AG20443 (cell line): ENCODE measurements around the gene ACRV1.
A peak's percentile ranks its signal among the peaks of the same experiment; 100 is the strongest.
"Not testable (repeated sequence)": the region's sequence is repeated elsewhere in the genome, so short reads cannot be mapped to it uniquely, and the experiment has no call there.

Experiments
- DNase-seq: peaks from one replicate; pipeline ENCODE4 v3.0.0; 2012; ENCODE audit warnings: low spot score, mixed read lengths

Gene ACRV1

GRCh38 chr11:125680747-125681146, at the start of gene ACRV1:
ACRV1 (minus strand) TSS chr11:125680847; CDS start chr11:125680780, 67 bp downstream.
- no peak for DNase-seq

GRCh38 chr11:125728969-125729368, 48.3 kb upstream of the ACRV1 start:
- no peak for DNase-seq

GRCh38 chr11:125724125-125724524, 43.5 kb upstream of the ACRV1 start:
- peak; percentile 21 for DNase-seq

GRCh38 chr11:125720781-125721180, 40.1 kb upstream of the ACRV1 start:
- no peak for DNase-seq

- DNase-seq: not testable (repeated sequence)
Measured at GRCh38 chr11:125704686-125705085, 24.0 kb upstream of the ACRV1 start.

GRCh38 chr11:125701858-125702621, 21.4 kb upstream of the ACRV1 start:
- DNase-seq: no peak

GRCh38 chr11:125701018-125701610, 20.5 kb upstream of the ACRV1 start:
- no peak for DNase-seq

GRCh38 chr11:125694951-125695350, 14.3 kb upstream of the ACRV1 start:
- no peak for DNase-seq

- no peak for DNase-seq
Measured at GRCh38 chr11:125692887-125693286, 12.2 kb upstream of the ACRV1 start.

GRCh38 chr11:125690006-125690405, 9.4 kb upstream of the ACRV1 start:
- no peak for DNase-seq

GRCh38 chr11:125689274-125689859, 8.7 kb upstream of the ACRV1 start:
- DNase-seq: no peak

GRCh38 chr11:125688632-125689031, 8.0 kb upstream of the ACRV1 start:
- no peak for DNase-seq

- DNase-seq: no peak
Measured at GRCh38 chr11:125688066-125688465, 7.4 kb upstream of the ACRV1 start.

- DNase-seq: no peak
Measured at GRCh38 chr11:125685228-125685627, 4.6 kb upstream of the ACRV1 start.

- DNase-seq: no peak
Measured at GRCh38 chr11:125679837-125680236, 810 bp downstream of the ACRV1 start.

GRCh38 chr11:125679397-125679796, 1.2 kb downstream of the ACRV1 start:
- DNase-seq: no peak

- DNase-seq: no peak
Measured at GRCh38 chr11:125675196-125675595, 5.5 kb downstream of the ACRV1 start.

GRCh38 chr11:125674210-125674609, 6.4 kb downstream of the ACRV1 start:
- no peak for DNase-seq

- no peak for DNase-seq
Measured at GRCh38 chr11:125671561-125671960, 9.1 kb downstream of the ACRV1 start.

GRCh38 chr11:125670172-125670571, 10.5 kb downstream of the ACRV1 start:
- no peak for DNase-seq

- no peak for DNase-seq
Measured at GRCh38 chr11:125667151-125667550, 13.5 kb downstream of the ACRV1 start.

GRCh38 chr11:125663910-125664309, 16.7 kb downstream of the ACRV1 start:
- no peak for DNase-seq

GRCh38 chr11:125662689-125663088, 18.0 kb downstream of the ACRV1 start:
- no peak for DNase-seq
